ENCODE measurements around the gene LRPPRC.

LRPPRC gene

DNA sequence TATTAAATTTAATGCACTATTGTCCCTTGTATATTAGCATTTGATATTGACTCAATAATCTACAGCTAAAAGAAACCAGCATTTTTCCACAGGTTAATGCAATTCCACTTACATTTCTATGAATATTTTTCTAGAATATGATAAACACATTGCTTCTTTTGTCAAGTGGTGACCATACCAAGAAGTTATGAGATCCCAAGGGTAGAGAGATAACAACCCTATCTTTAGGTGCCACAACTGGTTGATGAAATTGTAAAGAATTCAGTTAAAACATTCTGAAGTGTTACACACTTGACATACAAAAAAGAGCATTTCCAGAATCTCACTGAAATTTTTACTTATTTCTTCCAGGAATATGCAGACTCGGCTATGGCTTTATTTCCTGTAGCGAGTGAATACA, 101.0 kb downstream of the LRPPRC start:
- H3K4me3 ChIP-seq (ENCODE audit: low read length) = no peak overlapping the region
- peaks cover 87% of the 10 kb centered on the region for H3K36me3 ChIP-seq (ENCODE audit: insufficient read depth, low read length)
- H3K4me1 ChIP-seq (ENCODE audit: insufficient read depth, low read length) = no peaks in the 10 kb centered on the region
- H2AFZ ChIP-seq (ENCODE audit: low read depth, low read length) = no peak overlapping the region
- H3K27me3 ChIP-seq (ENCODE audit: insufficient read depth, low read length) = no peaks in the 10 kb centered on the region
- H3K9me3 ChIP-seq (ENCODE audit: low read length) = peaks cover 5% of the 10 kb centered on the region

DNA sequence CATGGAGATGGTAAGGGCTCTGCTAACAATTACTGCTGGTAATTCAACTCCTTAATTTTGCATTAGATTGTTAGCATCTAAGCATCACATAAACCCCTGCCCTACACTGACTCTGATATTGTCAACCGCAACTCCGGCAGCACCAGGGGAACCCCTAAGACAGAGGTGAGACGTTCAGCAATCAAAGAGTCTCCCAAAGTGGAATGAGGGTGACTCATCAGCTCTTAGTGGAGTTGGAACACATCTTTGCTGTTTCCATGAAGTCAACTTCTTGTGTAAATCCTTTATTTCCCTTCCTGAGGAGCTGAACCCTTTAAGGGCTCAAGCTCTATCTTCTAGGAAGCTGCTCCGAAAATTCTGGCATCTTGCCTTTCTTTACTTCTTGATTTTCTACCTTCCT, 104.9 kb downstream of the LRPPRC start:
- peaks cover 4% of the 10 kb centered on the region for H3K9me3 ChIP-seq (ENCODE audit: low read length)
- H3K4me1 ChIP-seq (ENCODE audit: insufficient read depth, low read length) = no peaks in the 10 kb centered on the region
- no peaks in the 10 kb centered on the region for H3K27me3 ChIP-seq (ENCODE audit: insufficient read depth, low read length)
- peaks cover 88% of the 10 kb centered on the region for H3K36me3 ChIP-seq (ENCODE audit: insufficient read depth, low read length)
- no peak overlapping the region for H2AFZ ChIP-seq (ENCODE audit: low read depth, low read length)
- H3K4me3 ChIP-seq (ENCODE audit: low read length) = no peak overlapping the region

DNA sequence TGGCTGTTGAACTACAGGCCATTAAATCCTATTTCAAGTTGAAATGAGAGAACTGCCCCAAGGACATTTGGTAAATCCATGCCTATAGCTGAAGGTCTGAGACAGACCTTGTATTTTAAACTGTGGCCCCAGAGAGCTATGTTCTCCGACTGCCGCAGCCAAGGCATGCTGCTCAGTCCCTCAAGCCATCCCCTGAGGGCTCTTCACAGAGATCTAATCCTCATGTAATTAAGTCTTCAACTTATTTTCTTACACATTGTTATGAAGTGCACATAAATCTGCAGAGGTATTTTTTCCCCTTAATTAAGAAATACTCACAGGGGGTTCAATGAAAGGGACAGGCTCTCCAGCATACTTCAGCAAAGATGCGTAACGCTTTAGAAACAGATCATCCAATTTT, 106.4 kb downstream of the LRPPRC start:
- H3K27me3 ChIP-seq (ENCODE audit: insufficient read depth, low read length) = no peaks in the 10 kb centered on the region
- no peak overlapping the region for H3K4me3 ChIP-seq (ENCODE audit: low read length)
- peaks cover 4% of the 10 kb centered on the region for H3K9me3 ChIP-seq (ENCODE audit: low read length)
- H2AFZ ChIP-seq (ENCODE audit: low read depth, low read length) = no peak overlapping the region
- H3K36me3 ChIP-seq (ENCODE audit: insufficient read depth, low read length) = peaks cover 78% of the 10 kb centered on the region
- no peaks in the 10 kb centered on the region for H3K4me1 ChIP-seq (ENCODE audit: insufficient read depth, low read length)

DNA sequence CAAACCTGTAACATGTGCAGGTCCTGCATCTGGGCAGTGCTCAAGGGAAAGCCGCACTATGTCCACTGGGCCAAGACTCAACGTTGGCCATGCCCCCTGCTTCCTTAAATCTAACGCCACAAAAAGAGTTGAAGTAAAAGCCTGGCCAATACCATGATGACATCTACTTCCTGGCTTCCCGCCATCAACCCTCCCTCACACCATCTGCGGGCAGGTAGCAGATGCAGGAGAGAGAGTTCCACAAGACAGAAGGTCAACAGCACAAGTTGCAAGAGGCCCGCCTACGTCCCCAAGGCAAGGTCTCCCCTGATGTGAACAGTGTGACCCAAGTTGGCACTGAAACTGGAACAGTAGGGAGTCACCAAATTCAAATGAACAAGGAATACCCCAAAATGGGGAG, 108.6 kb downstream of the LRPPRC start:
- no peaks in the 10 kb centered on the region for H3K4me1 ChIP-seq (ENCODE audit: insufficient read depth, low read length)
- peaks cover 1% of the 10 kb centered on the region for H3K9me3 ChIP-seq (ENCODE audit: low read length)
- no peaks in the 10 kb centered on the region for H3K27me3 ChIP-seq (ENCODE audit: insufficient read depth, low read length)
- no peak overlapping the region for H2AFZ ChIP-seq (ENCODE audit: low read depth, low read length)
- peaks cover 56% of the 10 kb centered on the region for H3K36me3 ChIP-seq (ENCODE audit: insufficient read depth, low read length)
- H3K4me3 ChIP-seq (ENCODE audit: low read length) = no peak overlapping the region

DNA sequence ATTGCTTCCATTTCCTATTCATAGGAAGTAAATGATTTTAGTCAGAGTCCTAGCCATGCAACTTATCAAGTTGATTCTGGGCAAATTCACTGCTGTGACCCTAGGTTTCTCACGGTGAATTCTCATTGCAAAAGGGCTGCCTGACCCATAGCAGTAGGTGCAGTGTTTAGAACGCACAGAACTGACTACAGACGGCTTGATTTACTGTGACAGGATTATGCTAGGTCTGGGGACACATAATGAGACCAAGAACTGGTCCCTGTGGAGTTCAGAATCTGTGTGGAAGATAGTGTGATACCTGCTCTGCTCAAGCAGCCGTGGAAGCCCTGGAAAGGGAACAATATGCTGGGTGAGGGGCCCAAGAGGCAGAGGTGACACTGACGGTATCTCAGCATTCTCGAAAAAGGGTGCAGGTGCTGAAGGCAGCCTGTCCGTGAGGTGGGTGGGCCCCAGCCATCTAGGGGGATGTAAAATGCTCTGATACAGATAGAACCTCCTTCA, 110.6 kb downstream of the LRPPRC start:
- peaks cover 38% of the 10 kb centered on the region for H3K36me3 ChIP-seq (ENCODE audit: insufficient read depth, low read length)

DNA sequence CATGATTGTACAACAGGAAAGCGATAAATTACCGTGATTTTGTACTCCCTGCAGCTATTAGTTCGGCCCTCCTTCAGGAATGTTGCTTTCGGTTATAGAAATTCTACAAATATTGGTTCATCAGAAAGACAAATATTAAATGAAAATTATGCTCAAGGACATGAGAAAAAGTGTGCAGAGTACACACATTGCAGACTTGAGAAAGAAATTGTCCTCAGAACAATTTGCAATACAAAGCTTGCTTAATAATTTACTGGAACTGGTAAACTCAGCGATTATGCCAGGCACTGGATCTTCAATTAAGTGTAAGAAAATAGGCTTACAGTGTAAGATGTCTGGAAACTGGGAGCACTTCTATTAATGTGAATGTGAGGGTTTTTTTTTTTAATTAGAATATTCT, 111.1 kb downstream of the LRPPRC start:
- Histone ChIP-seq H3K36me3 (ENCODE audit: insufficient read depth, low read length) (peaks cover 33% of the 10 kb centered on the region), H3K4me1 (ENCODE audit: insufficient read depth, low read length) (no peaks in the 10 kb centered on the region), H2AFZ (ENCODE audit: low read depth, low read length) (no peak overlapping the region), H3K9me3 (ENCODE audit: low read length) (peaks cover 1% of the 10 kb centered on the region), H3K27me3 (ENCODE audit: insufficient read depth, low read length) (no peaks in the 10 kb centered on the region), H3K4me3 (ENCODE audit: low read length) (no peak overlapping the region)

More for the DNA sequence above, 110.6 kb downstream of the LRPPRC start:
- H3K9me3 ChIP-seq (ENCODE audit: low read length) = peaks cover 1% of the 10 kb centered on the region
- H2AFZ ChIP-seq (ENCODE audit: low read depth, low read length) = no peak overlapping the region
- no peaks in the 10 kb centered on the region for H3K27me3 ChIP-seq (ENCODE audit: insufficient read depth, low read length)
- H3K4me3 ChIP-seq (ENCODE audit: low read length) = no peak overlapping the region
- H3K4me1 ChIP-seq (ENCODE audit: insufficient read depth, low read length) = no peaks in the 10 kb centered on the region

DNA sequence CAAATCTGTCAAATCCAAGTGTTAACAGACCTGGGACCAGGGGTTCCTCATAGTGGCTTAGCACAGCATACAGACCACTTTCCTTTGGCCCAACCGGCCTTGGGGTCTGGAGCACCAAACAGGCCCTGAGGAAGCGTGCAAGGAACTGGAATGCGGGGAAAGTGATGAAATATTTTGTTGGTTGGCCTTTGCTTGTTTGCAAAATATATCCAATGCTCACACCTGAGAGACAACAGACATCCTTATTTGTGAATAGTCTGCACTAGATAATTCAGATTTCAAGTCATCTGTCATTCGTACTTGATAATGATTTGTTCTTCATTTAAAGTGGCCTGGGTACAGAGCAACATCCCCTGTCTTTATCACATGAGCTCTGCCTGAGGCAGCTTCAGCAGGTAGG, 113.5 kb downstream of the LRPPRC start:
- H3K9me3 ChIP-seq (ENCODE audit: low read length) = no peaks in the 10 kb centered on the region
- H3K4me1 ChIP-seq (ENCODE audit: insufficient read depth, low read length) = no peaks in the 10 kb centered on the region
- no peak overlapping the region for H2AFZ ChIP-seq (ENCODE audit: low read depth, low read length)
- no peaks in the 10 kb centered on the region for H3K27me3 ChIP-seq (ENCODE audit: insufficient read depth, low read length)
- H3K36me3 ChIP-seq (ENCODE audit: insufficient read depth, low read length) = peaks cover 13% of the 10 kb centered on the region
- no peak overlapping the region for H3K4me3 ChIP-seq (ENCODE audit: low read length)

DNA sequence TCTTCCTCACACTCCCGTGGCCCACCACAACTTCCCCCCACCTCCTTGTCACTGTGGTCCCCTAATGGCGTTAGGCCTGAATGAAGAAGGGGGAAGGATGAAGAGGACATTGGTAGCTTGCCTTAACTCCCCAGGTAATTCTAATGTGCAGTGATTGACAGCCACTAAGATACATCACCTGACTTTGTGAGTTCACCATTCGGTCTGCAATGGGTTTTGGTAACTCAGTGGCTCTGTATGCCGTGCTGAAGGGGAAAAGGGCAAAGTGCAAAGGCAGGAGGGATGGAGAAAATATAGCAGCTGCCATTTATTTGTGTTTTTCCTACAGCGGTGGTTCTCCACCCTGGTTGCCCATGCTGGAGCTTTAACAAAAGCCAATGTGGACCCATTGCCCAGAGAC, 114.8 kb downstream of the LRPPRC start:
- no peaks in the 10 kb centered on the region for H3K9me3 ChIP-seq (ENCODE audit: low read length)
- H2AFZ ChIP-seq (ENCODE audit: low read depth, low read length) = no peak overlapping the region
- H3K4me3 ChIP-seq (ENCODE audit: low read length) = no peak overlapping the region
- H3K27me3 ChIP-seq (ENCODE audit: insufficient read depth, low read length) = no peaks in the 10 kb centered on the region
- H3K36me3 ChIP-seq (ENCODE audit: insufficient read depth, low read length) = peaks cover 3% of the 10 kb centered on the region
- H3K4me1 ChIP-seq (ENCODE audit: insufficient read depth, low read length) = no peaks in the 10 kb centered on the region

DNA sequence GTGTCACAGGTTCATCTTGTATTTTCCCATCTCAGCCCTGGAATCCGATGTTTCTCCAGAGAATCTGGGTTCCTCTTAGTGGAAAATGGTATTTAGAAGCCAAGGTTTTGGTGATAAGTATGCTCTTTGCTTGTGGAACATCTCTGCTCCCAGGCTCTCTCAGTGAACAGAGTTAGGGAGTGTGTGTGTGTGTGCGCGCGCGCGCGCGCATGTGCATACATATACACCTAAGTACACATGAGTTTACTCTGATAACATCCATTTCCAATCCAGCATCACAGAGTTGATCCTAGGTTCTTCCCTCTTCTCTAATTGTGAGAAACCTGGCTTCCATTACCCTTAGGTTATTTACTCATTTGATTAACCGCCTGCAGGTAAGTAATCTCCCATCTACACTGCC, 115.3 kb downstream of the LRPPRC start:
- Histone ChIP-seq H3K4me1 (ENCODE audit: insufficient read depth, low read length) (no peaks in the 10 kb centered on the region), H3K4me3 (ENCODE audit: low read length) (no peak overlapping the region), H2AFZ (ENCODE audit: low read depth, low read length) (no peak overlapping the region), H3K36me3 (ENCODE audit: insufficient read depth, low read length) (no peaks in the 10 kb centered on the region), H3K9me3 (ENCODE audit: low read length) (no peaks in the 10 kb centered on the region), H3K27me3 (ENCODE audit: insufficient read depth, low read length) (no peaks in the 10 kb centered on the region)

DNA sequence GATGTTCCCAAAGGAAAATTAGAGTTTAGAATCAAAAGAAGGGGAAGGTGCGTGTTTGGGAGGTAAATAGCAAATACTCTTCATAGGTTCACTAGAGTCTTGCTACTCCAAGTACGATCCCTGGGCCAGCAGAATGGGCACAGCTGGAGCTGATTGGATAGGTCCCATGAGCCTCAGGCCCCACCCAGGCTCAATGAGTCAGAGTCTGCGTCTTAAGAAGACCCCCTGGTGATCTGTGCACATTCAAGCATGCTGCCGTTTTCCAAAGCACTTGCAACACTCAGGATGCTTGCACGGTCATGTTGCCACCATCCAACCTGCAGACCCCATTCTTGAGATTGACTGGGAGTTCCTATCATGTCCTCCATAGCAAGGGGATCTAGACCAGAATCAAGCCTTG, 116.5 kb downstream of the LRPPRC start:
- no peak overlapping the region for H2AFZ ChIP-seq (ENCODE audit: low read depth, low read length)
- no peaks in the 10 kb centered on the region for H3K4me1 ChIP-seq (ENCODE audit: insufficient read depth, low read length)
- no peak overlapping the region for H3K4me3 ChIP-seq (ENCODE audit: low read length)
- H3K36me3 ChIP-seq (ENCODE audit: insufficient read depth, low read length) = no peaks in the 10 kb centered on the region
- no peaks in the 10 kb centered on the region for H3K27me3 ChIP-seq (ENCODE audit: insufficient read depth, low read length)
- H3K9me3 ChIP-seq (ENCODE audit: low read length) = no peaks in the 10 kb centered on the region

DNA sequence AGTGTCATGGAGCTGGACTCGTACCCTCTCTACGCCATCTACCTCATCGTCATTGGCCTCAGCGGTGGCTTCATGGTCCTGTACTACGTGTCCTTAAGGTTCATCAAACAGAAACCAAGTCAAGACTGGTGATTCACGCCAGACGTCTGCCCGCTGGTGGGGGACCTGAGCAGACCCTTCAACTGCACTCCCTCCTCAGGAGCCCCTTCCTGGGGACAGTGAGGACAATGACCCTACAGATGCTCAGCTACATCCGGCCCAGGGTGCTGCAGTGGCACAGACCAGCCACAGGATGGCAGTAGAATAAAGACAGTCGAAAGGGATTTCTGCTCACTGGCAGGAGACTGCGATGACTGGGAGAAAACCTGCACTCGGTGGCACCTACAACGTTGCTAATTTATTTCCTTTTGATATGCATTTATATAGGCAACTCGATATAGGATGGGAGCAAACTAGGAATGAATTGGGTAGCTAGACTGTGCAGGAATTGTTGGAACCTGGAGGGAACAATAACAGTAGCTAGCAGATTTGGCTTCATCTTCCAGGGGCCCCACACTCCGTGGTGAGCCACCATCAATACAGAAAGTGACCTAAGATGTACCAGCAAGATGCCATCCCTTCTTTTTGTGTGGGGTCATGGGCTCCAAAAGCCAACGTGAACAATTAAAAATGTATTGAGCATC, 117.9 kb downstream of the LRPPRC start:
- H3K27me3 ChIP-seq (ENCODE audit: insufficient read depth, low read length) = no peaks in the 10 kb centered on the region
- no peaks in the 10 kb centered on the region for H3K4me1 ChIP-seq (ENCODE audit: insufficient read depth, low read length)
- H2AFZ ChIP-seq (ENCODE audit: low read depth, low read length) = no peak overlapping the region
- H3K9me3 ChIP-seq (ENCODE audit: low read length) = no peaks in the 10 kb centered on the region
- H3K36me3 ChIP-seq (ENCODE audit: insufficient read depth, low read length) = no peaks in the 10 kb centered on the region
- no peak overlapping the region for H3K4me3 ChIP-seq (ENCODE audit: low read length)

DNA sequence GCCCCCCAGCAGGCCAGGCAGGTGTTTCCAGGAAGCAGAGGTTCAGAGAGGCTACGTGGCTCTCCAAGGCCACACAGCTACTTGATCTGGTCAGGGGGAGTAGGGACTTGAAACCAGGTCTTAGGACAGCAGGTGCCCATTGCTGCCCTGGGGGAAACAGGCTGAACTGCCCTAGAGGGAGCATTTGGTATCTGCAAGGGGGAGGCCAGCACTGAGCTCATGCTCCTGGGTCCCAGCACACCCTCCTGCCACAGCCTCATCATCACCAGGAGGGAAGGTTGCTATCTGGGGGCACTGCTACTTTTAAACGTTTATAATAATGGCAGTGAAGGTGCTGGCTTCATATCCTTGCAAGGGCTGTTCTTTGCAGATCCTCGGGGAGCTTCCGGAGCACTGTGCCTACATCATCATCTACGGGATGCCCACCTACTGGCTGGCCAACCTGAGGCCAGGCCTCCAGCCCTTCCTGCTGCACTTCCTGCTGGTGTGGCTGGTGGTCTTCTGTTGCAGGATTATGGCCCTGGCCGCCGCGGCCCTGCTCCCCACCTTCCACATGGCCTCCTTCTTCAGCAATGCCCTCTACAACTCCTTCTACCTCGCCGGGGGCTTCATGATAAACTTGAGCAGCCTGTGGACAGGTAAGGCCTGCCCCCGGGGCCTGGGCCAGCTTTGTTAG, 120.9 kb downstream of the LRPPRC start:
- Histone ChIP-seq H3K36me3 (ENCODE audit: insufficient read depth, low read length) (no peaks in the 10 kb centered on the region), H3K27me3 (ENCODE audit: insufficient read depth, low read length) (no peaks in the 10 kb centered on the region), H3K4me3 (ENCODE audit: low read length) (no peak overlapping the region), H3K9me3 (ENCODE audit: low read length) (no peaks in the 10 kb centered on the region), H3K4me1 (ENCODE audit: insufficient read depth, low read length) (no peaks in the 10 kb centered on the region), H2AFZ (ENCODE audit: low read depth, low read length) (no peak overlapping the region)

DNA sequence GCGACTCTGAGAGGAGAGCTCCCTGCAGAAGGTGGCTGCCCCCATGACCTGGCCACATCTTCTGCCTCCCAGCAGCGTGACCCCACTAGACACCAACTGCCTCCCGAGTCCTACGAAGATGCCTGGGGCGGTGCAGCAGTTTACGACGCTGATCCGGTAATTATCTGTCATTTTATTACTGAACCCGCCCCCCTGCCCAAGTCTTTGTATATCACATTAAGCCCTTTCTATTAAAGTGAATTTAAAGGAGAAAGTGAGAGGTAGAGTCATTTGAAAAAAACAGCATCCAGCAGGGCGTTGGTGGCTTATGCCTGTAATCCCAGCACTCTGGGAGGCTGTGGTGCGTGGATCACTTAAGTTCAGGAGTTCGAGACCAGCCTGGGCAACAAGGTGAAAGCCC, 123.6 kb downstream of the LRPPRC start:
- no peak overlapping the region for H2AFZ ChIP-seq (ENCODE audit: low read depth, low read length)
- H3K9me3 ChIP-seq (ENCODE audit: low read length) = no peaks in the 10 kb centered on the region
- no peaks in the 10 kb centered on the region for H3K27me3 ChIP-seq (ENCODE audit: insufficient read depth, low read length)
- H3K4me3 ChIP-seq (ENCODE audit: low read length) = no peak overlapping the region
- H3K4me1 ChIP-seq (ENCODE audit: insufficient read depth, low read length) = no peaks in the 10 kb centered on the region
- H3K36me3 ChIP-seq (ENCODE audit: insufficient read depth, low read length) = no peaks in the 10 kb centered on the region

Data from neuron (in vitro differentiated cells).